EH (cell line): ENCODE measurements around the gene PSMC5.
A peak's percentile ranks its signal among the peaks of the same experiment; 100 is the strongest.

Experiments used
- DNase-seq: peaks from one replicate; pipeline ENCODE4 v3.0.0-alpha.2; 2015; ENCODE audit warnings: low read depth

PSMC5 gene

DNA sequence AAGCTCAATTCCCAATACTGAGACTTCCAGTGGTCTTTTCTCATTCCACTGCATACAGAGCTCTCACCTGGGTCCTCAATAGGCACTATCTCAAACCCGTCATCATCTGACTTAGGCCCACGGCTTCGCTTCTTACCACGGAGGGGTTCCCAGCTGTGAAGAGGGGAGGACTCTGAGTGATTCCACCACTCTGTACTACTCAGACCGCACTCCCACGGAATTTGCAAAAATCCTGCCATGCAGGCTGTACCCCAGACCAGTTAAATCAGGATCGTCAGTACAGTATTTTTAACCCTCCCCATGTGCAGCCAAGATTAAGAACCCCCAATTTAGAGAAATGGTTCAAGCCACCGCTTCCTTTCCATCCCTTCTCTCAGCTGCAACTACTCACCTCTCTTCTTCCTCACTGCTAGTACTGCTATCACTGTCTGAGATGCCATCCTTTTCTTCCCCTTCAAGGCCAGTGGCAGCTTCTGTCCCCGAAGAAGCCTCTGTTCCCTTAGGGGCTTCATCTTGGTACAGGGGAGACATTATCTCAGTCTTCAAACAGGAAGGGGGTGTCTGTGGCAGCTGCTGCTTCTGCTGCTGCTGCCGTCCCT lies 6.2 kb upstream of the PSMC5 start:
- no peak for DNase-seq

DNA sequence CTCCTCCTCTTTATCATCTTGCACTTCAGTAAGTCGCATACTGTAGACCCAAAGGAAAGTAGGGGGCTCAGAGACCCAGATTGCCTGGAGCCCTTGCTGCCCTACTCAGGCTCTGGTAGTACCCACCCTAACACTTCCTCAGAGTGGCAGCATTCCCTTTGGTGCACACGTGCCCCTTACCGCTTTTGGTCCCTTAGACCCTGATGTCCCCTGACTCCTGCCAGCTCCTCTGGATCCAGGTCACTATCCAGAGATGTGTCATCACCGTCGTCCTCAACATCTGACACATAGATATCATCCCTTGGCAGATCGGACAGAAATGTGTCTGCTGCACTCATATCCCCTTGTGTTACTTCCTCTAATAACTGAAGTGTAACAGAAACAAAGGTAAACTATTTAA lies 5.4 kb upstream of the PSMC5 start:
- DNase-seq, result no peak

DNA sequence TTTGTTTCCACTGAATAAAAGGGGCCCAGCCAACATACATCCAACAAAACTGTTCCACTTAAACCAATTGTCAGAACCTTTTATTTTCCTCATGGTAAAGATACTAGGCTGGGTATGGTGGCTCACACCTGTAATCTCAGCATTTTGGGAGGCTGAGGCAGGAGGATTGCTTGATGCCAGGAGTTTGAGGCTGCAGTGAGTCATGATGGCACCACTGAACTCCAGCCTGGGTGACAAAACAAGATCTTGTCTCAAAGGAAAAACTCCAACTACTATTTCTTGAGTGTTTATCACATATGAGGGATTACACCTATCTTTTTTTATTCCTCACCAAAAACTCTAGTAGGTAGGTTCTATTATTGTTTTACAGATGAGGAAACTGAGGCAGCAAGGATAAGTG lies 4.7 kb upstream of the PSMC5 start:
- no peak for DNase-seq

DNA sequence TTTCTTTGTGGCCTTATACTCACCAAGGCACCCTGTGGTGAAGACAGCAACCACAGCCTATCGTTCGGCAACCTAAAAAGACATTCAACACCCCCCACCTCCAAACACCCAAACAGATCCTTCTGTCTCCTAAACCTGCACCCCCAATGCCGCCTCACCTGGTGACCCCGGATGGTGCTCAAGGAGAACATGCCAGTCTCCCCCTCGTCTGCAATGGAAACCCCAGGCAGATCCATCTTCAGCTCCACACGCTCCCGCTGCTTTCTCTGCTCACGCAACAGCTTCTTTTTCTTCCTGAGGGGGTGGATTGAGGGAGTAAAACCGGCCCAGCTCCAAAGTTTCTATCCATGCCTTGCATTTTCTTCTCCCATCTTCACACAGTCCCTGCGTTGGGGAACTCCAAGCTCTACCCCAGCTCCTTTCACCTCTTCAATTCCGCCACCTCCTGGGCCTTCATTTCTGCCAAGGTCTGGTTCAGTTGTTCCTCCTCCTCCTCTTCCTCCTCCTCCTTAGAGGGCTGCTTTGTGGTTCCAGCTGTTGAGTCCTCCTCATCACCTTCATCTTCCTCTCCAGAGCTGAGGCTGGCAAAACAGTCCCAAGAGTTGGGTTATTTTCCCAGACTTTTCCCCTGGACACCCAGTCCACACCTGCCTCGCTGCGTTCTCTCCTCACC lies 3.4 kb upstream of the PSMC5 start:
- DNase-seq, result no peak

DNA sequence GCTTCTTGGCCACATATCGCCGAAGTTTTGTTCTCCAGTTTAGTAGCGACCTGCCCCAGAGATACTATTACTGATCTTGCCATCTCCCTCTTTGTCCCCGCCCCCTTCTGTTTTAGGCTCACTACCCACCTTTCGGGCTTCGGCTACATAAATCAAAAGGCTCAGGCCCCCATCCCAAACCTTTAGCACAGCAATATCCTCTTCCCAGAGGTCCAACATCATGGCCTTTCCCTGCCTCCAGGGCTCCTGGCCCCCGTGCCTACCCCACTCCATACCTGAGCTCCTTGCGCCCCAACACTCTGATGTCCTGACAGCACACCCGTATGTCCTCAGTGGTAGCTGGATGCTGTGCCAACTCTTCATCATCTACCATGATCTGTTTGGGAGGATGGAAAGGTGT lies 2.9 kb upstream of the PSMC5 start:
- DNase-seq, result no peak

DNA sequence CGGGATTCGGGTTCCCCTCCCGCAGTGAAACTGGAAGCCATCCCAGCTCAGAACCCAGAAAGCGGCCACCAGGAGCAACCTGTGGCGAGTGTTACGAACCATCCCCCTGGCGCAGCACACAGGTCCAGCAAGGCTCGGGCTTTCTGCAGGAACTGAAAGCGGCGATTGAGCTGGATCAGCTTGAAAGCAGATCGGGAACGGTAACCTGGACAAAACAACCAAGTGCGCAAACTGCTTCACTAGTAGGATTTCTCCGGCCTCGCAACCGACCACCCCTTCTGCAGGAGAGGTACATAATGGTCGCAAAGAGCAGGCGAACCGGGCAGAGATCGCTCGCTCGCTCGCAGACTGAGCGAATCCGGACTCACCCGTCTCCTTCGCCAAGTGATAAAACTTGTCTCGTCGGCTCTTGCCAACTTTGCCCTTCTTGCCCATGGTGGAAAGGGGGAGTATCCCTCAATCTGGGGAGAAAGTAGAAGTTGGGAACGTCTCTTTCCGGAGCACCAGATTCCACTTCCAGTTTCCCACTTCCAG lies 696 bp upstream of the PSMC5 start:
- no peak for DNase-seq

DNA sequence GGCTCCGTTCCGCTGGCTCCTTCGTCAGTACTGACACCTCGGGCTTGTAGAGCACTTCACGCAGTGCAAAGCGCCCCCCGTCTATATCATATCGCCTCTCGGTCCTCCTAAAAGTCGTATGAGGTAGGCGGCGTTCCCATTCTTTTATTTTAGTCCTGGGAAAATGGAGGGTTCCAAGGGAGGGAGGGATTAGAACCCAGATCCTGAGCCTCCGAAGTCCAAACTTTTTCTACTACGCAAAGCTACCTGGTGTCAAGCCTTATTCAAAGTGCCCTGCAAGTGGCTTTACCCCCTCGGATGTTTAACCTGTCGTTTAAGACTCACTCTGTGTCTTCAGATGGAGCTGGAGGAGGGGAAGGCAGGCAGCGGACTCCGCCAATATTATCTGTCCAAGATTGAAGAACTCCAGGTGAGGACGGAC lies 580 bp downstream of the PSMC5 start:
- no peak for DNase-seq

DNA sequence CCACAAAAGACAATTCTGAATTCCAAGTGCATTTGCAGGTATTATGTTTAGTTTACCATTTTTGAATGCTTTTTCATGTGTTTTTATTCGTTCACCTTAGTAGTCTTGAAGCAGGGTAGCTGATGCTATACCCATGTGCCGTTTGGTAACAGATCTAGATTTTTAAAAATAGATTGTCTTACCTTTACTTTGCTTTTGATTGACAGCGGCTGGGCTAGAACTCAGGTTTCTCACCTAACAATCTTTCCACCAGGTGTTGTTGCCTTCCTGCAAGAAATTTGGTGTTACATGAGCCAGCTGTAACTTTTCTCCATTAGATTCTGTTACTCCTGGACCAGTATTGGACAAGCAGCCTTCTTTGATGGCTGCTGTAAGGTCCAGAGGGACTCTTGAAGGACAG lies 1.7 kb downstream of the PSMC5 start:
- DNase-seq, result no peak

DNA sequence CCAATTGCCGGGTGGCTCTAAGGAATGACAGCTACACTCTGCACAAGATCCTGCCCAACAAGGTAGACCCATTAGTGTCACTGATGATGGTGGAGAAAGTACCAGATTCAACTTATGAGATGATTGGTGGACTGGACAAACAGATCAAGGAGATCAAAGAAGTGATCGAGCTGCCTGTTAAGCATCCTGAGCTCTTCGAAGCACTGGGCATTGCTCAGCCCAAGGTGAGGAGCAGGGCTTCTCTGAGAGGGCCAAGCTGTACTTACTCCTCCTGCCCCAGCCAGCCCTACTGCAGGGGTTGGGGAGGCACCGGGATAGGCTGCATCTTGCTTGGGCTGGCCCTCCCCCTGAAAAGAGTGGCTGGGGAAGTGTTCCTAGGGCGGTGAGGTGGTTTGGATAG lies 3.0 kb downstream of the PSMC5 start:
- DNase-seq, result no peak

DNA sequence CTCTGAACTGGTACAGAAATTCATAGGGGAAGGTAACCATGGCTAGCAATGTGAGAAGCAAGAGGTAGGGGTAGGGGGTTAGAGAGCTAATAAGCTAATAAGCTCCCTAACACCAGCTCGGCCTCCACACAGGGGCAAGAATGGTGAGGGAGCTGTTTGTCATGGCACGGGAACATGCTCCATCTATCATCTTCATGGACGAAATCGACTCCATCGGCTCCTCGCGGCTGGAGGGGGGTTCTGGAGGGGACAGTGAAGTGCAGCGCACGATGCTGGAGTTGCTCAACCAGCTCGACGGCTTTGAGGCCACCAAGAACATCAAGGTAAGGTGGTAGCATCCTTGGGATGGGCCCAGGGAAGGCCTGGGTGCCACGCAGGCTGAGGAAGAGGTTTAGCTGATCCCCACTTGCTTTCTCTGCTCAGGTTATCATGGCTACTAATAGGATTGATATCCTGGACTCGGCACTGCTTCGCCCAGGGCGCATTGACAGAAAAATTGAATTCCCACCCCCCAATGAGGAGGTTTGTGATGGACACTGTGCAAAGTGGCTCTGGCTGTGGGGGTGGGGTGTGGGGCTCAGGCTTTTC lies 3.8 kb downstream of the PSMC5 start:
- no peak for DNase-seq

DNA sequence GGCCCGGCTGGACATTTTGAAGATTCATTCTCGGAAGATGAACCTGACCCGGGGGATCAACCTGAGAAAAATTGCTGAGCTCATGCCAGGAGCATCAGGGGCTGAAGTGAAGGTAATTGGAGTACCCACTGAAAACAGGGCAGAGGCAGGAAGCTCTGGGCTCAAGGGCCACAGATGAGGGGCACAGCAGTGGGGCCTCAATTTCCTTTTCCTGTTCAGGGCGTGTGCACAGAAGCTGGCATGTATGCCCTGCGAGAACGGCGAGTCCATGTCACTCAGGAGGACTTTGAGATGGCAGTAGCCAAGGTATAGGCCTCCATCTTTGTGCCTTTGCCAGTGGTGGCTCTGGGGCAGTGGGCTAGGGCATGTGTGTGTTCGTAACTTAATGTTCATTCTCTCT lies 4.3 kb downstream of the PSMC5 start:
- DNase-seq, result no peak

DNA sequence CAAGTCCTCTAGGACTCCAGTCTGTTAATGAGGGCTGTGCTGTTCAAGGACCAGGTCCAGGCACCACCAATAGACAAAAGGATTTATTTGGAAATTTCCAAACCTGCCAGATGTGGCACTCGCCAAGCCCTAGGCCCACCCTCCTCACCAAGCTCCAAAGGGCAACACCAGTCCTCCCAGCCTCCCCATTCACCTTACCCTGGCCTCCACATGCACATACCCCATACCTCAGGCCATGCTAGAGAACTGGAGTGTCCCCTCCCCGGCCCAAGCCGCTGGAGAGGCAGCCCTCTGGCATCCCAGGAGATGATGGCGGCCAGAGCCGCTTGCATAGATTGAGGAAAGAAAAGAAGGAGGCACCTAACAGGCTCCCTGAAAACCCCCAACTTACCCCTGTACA lies 4.8 kb downstream of the PSMC5 start:
- no peak for DNase-seq

DNA sequence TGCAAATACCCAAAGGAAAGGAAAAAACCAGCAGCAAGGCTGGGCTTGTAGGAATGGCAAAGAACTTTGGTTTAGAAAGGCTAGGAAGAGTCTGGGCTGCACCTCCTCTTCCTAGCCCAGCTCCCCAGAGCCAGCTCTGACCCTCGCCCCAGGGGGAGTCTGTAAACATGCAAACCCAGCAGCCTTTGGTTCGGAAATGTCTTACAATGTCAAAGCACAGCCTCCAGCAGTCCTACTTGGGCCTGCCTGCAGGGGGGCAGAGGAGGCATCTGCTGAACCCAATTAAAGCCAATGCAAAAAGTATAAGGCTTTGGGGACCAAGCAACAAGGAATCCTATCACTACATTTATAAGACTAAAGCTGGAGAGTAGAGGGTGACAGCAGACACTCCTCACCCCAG lies 5.2 kb downstream of the PSMC5 start:
- no peak for DNase-seq

DNA sequence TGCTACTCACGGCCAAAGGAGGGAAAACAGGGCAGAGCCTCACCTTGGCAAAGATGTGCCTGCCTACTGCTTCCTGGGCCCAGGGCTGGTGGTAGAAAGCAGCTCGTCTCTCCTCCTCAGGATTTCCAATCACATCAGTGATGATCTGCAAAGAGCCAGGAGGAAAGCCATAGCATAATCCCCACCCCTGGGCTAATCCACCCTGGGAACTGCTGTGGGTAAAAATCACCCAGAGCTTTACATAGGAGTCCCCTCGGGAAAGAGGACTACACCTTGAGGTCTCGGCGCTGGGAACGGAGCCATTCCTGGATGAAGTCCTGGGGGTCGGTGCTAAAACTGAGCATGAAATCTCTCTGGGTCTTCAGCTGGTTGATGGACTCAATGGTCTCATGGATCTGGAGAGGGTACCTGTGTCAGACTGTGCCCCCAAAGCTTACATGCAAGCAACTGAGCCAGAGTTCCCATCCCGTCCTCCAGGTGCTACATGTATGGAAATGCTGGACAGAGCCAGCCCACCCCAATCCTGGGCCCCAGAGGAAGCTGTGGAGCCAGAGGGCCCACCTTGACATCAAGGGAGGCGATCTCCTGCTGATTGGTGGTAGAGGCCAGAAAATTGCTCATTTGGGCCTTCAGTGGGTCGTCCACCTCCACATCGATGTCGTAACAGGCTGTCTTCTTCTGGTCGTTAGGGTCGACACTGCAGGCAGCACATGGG lies 6.0 kb downstream of the PSMC5 start:
- no peak for DNase-seq

DNA sequence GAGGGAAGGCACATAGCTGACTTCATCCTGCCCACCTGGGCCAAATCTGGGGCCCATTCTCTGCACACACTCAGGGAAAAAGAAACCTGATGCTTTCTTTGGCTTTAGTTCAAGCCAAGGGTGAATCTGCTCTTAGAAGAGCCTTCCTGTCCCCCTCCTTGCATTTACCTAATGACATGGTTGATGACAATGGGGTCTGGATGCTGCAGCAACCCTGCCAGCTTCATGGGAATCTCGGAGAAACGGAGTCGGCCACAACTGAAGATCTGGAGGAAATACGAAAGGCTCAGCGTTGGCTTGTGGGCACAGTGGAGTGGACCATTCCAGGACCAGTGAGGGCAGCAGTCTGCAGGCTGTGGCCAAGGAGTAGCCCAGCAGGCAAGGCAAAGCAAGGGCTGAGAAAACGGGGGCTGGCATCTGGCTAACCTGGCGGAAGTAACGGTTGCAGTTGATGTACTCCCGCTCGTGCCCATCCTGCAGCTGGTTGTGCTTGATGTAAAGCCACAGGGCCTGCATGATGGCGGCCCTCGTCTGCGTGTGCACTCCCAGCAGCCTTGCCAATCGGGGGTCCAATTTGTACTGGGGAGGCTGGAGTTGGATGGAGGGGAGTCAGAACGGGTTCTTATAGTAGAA lies 6.6 kb downstream of the PSMC5 start:
- DNase-seq, result no peak

DNA sequence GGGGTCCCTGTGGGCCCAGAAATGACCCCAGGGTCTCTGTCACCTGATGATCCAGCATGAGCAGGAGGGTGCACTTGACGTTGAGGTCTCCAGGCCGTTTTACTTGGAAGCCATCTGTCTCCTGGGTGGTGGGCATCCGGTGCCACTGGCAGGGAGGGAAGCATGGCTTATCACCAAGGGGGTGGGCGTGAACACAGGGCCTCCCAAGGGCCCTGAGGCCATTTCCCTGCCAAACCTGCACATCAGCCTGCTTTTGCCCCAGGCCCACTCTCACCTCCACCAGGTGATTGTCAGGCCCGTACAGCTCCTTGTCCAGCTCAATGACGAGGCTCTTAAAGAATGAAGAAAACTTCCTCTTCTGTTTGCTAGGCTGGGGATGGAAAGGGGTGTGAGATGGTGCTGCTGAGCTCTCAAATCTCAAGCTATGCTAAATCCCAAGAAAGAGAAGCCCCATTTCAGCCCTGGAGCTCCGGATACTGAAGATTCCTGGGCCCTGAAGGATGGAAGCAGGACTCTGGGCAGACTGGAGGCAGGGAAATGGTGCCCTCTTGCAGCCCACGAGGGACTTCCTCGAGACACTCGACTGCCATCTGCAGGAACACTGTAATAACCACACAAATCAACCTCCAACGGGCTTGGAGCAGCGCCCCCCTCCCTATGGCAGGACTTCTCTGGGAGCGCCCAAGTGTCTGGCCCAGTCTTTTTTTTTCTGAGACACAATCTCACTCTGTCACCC lies 7.4 kb downstream of the PSMC5 start:
- peak; percentile 84 for DNase-seq

DNA sequence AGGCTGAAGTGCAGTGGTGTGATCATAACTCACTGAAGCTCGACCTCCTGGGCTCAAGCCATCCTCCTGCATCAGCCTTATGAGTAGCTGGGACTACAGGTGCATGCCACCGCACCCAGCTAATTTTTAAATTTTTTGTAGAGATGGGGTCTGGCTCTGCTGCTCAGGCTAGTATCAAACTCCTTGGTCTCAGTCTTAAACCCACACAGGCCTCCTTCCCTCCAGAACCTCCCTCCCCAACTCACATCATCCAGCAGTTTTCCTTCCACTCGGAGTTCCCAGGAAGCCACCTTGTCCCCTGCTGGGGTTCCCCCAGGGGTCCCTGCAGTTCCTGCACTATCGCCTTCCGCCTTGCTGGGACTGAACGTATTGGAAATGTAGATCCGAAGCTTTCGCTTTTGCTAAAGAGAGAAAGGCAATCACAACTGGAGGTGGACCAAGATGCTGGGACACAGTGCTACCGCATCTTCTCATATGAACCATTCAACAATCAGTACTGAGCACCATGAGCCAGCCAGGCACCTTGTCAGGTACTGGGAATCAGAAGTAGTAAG lies 8.0 kb downstream of the PSMC5 start:
- no peak for DNase-seq

DNA sequence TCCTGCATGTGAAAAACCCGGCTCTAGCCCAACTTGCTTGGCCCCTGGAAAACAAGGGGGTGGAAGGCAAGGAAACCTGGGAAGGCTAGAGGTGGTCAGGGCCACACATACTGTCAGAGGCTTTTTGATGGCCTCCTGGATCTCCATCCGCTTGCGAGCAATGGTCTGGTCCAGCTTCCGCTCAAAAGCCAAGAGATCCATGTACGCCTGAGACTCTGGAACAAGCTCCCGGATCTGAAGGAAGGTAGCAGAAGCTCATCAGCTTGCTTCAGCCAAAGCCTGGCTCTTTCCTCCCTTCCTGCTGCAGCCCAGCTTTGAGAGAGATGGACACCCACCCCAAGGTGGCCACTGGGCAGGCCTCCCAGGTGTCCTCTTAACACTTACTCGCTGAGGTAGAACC lies 9.6 kb downstream of the PSMC5 start:
- DNase-seq, result no peak

DNA sequence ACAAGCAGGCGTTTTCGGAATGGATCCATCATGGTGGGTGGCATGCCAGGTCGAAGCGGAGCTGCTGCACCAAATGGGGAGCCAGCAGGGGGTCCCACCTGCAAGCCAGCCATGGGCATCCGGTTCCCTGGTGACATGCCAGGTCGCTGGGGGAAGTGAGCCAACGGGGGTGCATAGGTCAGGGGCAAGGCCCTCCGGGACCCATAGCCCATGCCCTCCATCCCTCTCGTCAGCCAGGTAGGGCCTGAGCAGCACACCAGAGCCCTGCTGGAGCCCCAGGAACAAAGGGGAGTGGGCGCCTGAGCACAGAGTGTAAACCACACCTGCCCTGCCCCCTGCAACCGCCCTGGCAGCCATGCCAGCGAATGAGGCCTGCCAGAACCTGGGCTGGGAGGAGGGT lies 10.2 kb downstream of the PSMC5 start:
- DNase-seq, result no peak

DNA sequence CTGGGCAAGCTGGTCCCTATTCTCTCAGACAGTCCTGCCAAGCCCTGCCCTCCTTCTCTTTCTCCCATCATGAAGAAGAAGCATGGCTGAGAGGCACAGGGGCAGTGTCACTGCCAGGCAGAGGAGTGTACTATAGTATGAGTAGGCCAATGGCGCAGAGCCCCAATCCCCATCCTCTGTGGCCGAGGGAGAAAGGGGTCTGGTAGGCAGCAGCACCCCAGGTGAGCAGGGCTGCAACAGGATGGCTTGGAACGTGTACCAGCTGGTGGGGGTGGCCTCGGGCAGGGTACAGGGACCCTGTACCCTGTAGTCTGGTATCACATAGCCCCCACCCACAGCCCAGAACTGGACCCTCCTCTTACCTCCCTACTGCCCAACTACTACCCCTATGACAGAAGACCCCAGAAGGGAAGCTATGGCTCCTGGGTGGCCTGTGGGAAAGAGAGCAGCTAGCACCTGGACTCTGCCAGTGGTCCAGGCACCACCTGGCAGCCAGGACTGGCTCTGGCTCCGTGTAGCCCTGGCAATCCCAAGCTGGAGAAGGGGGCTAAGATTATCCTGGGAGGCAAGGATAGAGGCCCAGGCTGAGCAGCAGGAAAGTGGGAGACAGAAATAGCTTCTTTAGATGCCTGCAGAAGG lies 10.8 kb downstream of the PSMC5 start:
- no peak for DNase-seq

DNA sequence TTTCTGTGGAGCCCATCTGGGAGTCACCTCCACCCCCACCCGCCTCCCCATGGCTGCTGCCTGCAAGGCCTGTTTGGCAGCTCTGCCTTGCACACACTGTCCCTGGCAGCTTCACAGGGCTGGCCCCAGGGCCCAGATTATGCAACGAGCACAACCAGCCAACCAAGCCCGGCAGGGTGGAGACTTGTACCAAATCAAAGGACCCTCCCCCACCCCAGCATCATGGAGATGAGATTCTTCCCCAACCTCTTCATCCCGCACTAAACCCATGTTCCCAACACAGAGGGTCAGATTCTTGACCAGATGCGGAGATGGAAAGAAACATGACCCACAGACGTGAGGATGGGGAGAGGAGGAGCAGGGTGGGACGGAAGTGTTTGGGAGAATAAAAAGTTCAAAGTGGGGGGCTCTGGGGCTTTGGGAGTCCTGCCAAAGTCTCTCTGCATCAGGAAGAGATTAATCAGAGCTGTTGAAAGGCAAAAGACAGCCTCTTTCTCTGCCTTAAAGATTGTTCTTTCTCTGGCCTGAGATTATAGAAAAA lies 11.5 kb downstream of the PSMC5 start:
- DNase-seq, result peak; percentile 62
